ENCODE results near the gene CTSD.
"Not testable (repeated sequence)": the region's sequence is repeated elsewhere in the genome, so short reads cannot be mapped to it uniquely, and the experiment has no call there.

Gene CTSD

GRCh38 chr11:1763796-1764661, at the start of gene CTSD:
TSS of gene CTSD (minus strand) at chr11:1763927. CDS start at chr11:1763859, 68 bp downstream.
- peak; percentile 96 for DNase-seq

- not testable (repeated sequence) for DNase-seq
These were observed 49.6 kb upstream of the CTSD start for GRCh38 chr11:1813356-1813755.

GRCh38 chr11:1812801-1813200, 49.1 kb upstream of the CTSD start:
- no peak for DNase-seq

- DNase-seq, result no peak
These were observed 48.5 kb upstream of the CTSD start for GRCh38 chr11:1812274-1812673.

GRCh38 chr11:1810761-1811160, 47.0 kb upstream of the CTSD start:
- DNase-seq, result no peak

GRCh38 chr11:1807264-1807995, 43.7 kb upstream of the CTSD start:
- no peak for DNase-seq

GRCh38 chr11:1805525-1805924, 41.8 kb upstream of the CTSD start:
- no peak for DNase-seq

GRCh38 chr11:1803835-1804519, 40.2 kb upstream of the CTSD start:
- not testable (repeated sequence) for DNase-seq

- no peak for DNase-seq
These were observed 39.5 kb upstream of the CTSD start for GRCh38 chr11:1803246-1803645.

- DNase-seq, result no peak
These were observed 33.8 kb upstream of the CTSD start for GRCh38 chr11:1797391-1798125.

- DNase-seq, result no peak
These were observed 32.8 kb upstream of the CTSD start for GRCh38 chr11:1796413-1797011.

GRCh38 chr11:1793081-1793480, 29.4 kb upstream of the CTSD start:
- no peak for DNase-seq

- no peak for DNase-seq
These were observed 28.7 kb upstream of the CTSD start for GRCh38 chr11:1792461-1792860.

- DNase-seq, result no peak
These were observed 28.2 kb upstream of the CTSD start for GRCh38 chr11:1791912-1792311.

- DNase-seq, result no peak
These were observed 22.7 kb upstream of the CTSD start for GRCh38 chr11:1786466-1786865.

- no peak for DNase-seq
These were observed 22.2 kb upstream of the CTSD start for GRCh38 chr11:1785749-1786413.

- no peak for DNase-seq
These were observed 21.3 kb upstream of the CTSD start for GRCh38 chr11:1784761-1785650.

GRCh38 chr11:1783725-1784529, 20.2 kb upstream of the CTSD start:
- DNase-seq, result no peak

- no peak for DNase-seq
These were observed 19.4 kb upstream of the CTSD start for GRCh38 chr11:1782831-1783724.
